HT1080 (cell line): ENCODE measurements around the gene MUSK. TPM values are rescaled to one million over a fixed set of nuclear protein-coding genes. Genes with fewer than 3 reads are reported as not detected.

Experiments
- DNase-seq: peaks from one replicate; pipeline ENCODE4 v3.0.0-alpha.2; 2015; ENCODE audit warnings: low read depth
- polyA plus RNA-seq, 2 experiments: library from polyadenylated mRNA; depleted of rRNA; stranded (reverse); fragments of >200 nt; gene quantifications; 2 replicates each; pipeline ENCODE4 v1.2.3, GENCODE V29; 2015
- total RNA-seq: library from RNA; depleted of rRNA; stranded (reverse); fragments of >200 nt; shearing (Covaris generic); gene quantifications from 2 replicates; pipeline ENCODE4 v1.2.3, GENCODE V29; 2014; rRNA removed

The MUSK gene
- total RNA-seq: not detected in 2 replicates
- polyA plus RNA-seq (2015; cell fraction: cytosol; rRNA removed): not detected in 2 replicates
- polyA plus RNA-seq (2015; cell fraction: nucleus; rRNA removed): not detected in 2 replicates

DNA sequence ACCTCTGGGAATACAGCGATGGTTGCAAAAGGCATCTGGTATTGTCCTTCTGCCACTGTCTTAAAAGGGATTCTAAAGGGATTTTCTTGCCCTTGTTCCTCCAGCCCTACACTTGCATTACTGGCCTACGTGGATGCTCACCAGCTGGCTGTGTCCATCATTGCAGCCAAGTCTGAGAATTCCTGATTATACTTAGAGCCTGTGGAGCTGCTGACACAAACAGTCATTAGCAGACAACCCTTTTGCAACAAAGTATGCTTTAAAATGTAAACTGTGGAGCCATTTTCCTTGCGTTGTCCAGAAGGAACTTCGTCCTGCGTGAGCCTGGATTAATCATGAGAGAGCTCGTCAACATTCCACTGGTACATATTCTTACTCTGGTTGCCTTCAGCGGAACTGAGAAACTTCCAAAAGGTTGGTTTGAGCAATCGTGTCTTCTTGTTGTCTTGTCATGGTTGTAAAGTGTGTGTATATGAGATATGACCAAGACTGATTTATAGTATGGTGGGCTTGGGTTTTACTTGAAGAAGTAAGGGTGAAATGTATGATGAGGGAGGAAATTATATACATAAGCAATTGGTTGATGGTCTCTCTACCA is at the start of gene MUSK:
Gene MUSK, plus strand, starts transcription at position 222 of the 598 bp plus-strand sequence. Its CDS starts 114 bp downstream, at position 336.
- no peak for DNase-seq

DNA sequence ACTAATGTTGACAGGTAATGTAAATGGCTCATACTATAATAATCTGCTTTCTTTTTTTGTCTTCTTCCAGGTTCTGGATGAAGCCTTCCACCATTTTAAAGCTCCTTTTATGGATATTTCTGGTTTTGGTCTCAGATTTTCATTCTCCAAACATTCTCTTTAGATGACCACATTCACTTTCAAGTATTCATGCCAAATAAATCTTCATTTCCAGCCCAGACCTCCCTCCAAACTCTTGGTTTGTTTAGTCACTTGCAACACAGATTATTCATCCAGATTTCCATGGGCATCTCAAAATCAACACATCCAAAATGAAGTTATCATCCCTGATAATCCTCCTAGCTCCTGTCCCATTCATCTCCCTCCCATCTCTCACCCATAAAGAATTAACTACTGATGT is 48.8 kb upstream of the MUSK start:
- DNase-seq: no peak

GRCh38 chr9:110620726-110621125 is 47.9 kb upstream of the MUSK start:
- no peak for DNase-seq

DNA sequence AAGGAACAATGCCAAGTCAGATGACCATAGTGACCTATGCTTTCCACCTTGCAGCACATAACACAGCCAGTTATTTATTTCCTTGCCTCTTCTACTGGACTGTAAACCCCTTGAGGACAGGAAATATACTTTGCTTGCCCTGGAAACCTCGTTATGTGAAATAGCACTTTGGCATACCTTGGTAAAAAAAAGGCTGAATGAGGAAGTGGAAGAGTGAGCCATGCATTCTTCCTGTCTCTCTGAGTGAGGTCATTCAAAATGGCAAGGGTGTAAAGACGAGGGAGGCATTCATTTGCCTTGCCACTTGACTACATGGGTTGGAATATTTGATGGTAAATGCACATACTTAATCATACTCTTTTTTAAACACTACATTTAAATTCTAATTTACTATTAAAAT is 46.2 kb upstream of the MUSK start:
- no peak for DNase-seq

- peak; percentile 55 for DNase-seq
Observed at GRCh38 chr9:110623462-110624025, 45.0 kb upstream of the MUSK start.

DNA sequence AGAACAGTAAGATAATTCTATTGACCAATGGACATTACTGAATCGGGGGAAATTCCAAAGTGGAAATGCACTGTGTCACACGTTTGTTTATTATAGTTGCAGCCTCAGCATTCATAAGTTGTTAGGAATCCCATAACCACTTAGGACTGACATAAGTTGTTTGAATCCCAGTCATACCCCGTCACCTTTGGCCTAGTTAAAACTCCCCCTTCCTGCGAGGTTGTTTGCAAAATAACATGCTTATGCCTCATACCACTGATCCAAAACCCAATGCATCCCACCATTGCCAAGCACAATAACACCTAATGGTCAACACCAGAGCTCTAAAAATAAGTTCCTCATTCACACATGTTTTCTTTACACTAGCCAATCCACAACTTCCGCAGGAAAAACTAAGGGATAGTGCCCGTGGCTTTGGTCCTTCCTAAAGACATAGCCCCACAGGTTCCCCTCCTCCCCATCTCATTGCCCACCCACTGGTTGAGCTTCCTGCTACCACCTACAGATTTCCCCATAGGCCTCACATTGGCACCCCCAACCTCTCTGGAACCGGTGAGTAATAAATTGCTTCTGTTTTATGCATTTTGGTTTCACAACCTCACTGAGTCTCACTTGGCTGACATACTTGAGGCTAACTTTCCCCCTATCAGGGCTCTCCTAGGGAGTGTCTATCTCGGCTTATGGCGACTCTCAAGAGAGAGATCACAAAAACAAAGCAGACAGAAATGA is 42.3 kb upstream of the MUSK start:
- DNase-seq: peak; percentile 25

GRCh38 chr9:110635589-110635988 is 33.0 kb upstream of the MUSK start:
- no peak for DNase-seq

DNA sequence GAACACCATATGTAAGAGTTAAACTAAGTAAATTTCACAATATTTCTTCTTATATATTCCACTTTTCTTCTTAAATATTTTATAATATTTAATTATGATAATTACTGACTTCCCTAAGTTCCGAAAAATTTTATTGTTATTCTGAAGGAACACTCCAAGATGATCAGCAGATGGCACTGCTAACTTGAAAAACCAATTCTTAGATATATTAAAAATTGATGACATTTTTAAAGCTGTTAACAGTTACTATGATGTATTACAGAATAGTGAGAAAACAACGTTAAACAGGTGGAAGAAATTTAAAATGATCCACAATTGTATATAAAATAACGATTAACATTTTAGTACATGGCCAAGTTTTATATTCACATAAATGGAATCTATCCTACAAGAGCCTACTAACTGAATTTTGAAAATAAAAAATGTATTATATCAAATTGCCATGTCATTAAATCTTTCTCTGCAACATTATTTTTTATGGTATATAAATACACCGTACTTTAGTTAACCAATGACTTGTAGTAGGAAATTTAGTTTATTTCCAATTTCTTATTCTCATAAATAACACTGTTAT is 30.1 kb upstream of the MUSK start:
- no peak for DNase-seq

GRCh38 chr9:110640736-110641135 is 27.9 kb upstream of the MUSK start:
- DNase-seq: no peak

DNA sequence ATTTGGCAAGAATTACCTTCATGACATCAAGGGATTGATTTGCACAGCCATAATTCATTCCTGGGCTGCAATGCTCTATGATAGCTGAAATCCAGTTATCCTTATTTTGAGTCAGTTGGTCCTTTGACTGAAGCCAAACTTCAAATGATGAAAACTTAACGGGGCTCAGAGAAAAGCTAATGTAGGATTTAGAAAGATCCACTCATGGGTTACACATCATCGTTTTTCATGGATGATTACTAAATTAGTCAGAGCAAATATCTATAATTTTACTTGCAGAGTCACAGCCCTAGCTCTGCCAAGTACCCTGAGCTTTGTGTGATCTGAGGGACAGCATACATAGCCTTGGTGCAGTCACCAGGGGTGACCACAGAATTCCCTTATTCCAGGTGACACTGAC is 27.3 kb upstream of the MUSK start:
- DNase-seq: no peak

DNA sequence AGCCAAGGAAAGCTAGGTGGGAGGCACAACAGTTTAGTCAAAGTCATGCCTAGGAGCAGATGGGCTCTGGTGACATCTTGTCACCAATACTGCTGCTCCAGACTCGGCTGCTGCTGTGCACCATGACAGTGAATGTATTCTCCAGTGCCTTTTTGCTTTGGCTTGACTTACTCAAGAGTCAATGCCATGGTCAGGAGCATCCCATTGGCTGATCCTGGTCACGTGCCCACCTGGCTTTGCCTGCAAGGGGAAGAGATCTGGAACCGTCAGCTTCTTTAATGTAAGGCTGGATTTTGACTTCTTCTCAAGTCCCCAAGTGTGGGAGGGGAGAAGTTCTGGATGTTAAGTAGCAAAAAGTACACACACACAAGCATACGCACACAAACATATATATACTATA is 19.9 kb upstream of the MUSK start:
- no peak for DNase-seq

- DNase-seq: no peak
Observed at GRCh38 chr9:110650261-110650660, 18.3 kb upstream of the MUSK start.

GRCh38 chr9:110650991-110651411 is 17.6 kb upstream of the MUSK start:
- peak; percentile 38 for DNase-seq

DNA sequence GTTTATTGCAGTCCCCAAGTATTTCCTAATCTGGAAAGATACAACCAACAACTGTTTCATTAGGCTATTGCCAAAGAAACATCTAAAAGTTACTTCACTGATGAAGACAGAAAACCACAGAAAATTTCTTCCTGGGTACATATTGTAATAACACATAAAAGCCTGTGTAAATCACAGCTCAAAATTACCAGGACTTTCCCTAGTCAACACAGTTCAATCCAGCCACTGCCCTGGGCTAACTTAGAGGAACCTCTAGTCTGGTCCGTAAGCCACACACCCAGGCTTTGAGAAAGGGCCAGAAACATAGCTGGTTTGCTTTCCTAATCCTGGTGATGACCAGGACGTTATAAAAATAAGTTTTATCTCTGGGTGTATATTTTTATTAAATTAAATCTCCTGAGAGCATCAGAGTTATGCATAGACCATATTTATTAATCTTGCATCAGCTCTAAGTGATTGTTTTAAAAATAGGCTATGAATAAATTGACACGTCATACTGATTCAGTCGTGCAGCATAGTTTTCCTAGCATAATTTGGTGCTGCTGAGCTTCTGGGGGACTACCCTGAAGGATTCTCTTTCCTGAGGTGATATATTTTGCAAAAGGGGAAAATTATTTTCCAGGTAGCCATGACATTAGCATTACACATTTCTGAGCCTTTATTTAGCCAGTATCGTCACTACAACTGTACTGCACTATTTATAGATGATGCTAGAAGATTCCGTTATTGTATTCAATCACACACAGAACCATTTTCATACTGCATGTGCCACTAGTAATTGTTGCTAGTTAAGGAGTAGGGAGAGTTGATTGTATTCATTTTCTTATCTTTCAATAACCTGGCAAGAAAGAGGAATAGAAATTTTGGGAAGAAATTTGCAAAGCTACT is 12.6 kb upstream of the MUSK start:
- no peak for DNase-seq

DNA sequence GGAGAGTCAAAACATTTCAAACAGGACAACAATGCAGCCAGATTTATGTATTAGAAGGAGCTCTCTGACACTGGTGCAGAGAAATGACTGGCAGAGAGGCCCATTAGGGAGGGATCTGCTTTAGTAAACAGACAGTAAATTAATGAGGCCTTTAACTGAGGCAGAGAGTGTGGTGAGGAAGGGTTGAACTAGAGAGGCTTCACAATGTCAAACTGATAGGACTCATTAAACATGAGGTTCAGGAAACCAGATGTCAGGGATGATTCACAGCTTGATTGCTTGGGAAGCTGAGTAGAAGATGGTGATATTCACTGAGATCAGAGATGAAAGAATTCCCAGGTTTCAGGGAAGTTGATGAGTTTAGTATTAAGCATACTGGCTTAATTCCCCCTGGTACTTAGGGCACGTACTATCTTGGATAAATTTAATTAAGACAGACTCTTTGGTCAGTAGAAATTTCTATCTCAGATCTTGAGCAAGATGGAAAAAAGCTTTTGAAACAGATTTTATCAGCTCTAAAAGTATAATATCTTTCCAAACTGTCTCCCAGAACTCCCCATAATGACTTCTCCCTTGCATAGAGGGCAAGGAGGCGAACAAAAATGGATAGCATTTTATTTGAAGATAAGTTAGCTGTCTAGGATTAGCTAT is 8.6 kb upstream of the MUSK start:
- DNase-seq: peak; percentile 68

DNA sequence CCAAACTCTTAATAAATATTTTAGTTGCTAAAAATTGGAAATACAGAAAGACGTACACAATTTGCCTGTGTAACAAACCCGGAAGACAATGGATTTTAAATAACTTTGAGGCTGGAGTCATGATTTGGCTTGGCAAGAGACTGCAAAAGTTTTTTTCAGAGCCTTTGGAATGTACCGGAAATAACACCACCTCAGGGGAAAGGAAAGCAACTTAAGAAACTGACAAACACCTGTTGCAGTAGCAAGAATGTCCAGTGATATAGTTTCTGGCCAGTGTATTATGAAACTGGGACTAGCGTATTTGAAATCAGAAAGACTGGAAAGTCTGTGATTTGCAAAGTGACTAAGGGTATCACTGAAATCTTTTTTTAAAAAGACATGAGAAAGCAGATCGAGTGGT is 842 bp downstream of the MUSK start:
- no peak for DNase-seq

DNA sequence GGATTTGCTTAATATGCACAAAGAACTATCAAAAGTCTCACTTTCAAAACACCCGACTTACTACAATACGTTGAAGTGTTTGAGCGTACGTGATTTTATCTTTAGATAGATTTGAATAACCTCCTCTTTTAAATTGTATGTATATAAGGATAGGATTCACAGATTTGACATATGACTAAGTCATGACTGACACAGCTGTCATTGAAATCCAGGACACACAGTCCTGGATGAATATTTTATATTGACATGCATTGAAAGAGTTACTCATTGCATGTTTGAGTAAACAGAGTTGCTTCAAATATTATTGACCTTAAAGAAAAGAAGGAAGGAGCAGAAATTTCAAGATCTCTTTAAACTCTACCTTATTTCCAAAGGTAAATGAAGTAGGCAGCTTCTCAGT is 3.3 kb downstream of the MUSK start:
- no peak for DNase-seq

DNA sequence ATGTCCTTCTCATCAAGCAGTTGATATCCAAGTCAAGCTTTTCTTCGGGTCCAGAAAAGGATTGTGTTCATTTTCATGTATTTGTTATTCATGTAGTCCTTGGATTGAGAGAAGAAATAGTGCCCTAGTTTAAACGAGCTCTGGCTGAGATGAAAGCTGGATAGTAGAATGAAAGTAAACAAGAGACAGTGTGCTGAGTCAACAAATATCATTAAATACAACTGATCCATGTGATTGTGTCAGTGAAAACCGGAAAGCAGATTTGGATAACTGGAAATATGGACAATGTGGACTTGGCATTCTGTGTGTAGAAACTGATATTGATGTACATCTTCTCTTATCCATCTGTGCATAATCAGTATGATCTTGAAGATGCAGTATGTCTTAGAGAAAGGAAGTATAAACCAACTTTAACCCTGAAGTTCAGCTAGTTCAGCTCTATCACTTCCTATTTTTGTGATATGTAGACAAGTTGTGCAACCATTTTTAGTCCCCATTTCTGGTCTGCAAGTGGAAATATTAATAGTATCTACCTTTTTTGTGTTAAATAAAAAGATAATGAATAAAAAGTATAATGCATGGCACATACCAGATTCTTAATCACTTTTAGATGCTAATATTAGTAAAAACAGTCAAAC is 4.4 kb downstream of the MUSK start:
- DNase-seq: no peak

DNA sequence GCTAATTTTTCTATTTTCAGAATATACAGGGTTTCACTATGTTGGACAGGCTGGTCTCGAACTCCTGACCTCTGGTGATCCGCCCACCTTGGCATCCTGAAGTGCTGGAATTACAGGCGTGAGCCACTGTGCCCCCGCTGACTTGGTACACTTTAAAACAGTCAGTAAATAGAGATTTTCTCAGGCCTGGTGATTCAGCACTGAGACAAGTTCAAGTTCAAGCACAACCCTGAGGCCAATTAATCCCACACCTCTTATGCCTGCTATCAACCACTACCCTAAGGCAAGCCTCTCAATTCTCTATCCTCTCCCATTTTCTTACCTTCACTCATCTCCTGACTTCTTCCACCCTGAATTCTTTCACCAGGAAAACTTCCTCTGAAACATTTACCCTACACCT is 18.9 kb downstream of the MUSK start:
- DNase-seq: no peak

GRCh38 chr9:110688329-110688728 is 19.7 kb downstream of the MUSK start:
- DNase-seq: no peak
